Measurements from ENCODE around the gene VDR.

DNA sequence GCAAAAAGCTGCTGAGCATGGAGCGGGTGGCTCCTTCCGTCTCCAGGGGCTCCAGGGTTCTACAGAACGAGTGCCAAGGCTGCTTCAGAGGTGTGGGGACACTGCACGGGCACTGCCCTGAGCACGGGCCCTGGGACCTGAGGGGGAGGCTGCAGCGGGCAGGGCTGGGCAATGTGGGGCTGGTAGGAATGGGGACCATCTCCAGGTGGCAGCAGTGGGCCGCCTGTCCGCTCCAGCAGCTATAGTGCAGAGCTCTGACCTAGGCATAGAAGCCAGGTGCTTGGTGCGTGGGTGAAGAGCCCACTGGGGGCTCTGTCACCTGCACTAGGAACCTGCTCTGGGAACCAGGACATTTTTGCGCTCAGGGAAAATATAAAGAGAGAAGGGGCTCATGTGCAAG lies 107.4 kb downstream of the VDR start:
- TF ChIP-seq, protein P1, sequence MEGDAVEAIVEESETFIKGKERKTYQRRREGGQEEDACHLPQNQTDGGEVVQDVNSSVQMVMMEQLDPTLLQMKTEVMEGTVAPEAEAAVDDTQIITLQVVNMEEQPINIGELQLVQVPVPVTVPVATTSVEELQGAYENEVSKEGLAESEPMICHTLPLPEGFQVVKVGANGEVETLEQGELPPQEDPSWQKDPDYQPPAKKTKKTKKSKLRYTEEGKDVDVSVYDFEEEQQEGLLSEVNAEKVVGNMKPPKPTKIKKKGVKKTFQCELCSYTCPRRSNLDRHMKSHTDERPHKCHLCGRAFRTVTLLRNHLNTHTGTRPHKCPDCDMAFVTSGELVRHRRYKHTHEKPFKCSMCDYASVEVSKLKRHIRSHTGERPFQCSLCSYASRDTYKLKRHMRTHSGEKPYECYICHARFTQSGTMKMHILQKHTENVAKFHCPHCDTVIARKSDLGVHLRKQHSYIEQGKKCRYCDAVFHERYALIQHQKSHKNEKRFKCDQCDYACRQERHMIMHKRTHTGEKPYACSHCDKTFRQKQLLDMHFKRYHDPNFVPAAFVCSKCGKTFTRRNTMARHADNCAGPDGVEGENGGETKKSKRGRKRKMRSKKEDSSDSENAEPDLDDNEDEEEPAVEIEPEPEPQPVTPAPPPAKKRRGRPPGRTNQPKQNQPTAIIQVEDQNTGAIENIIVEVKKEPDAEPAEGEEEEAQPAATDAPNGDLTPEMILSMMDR (conservative IDR thresholded peaks at IDR 0.05): no peak
- no peak for TF ChIP-seq ZFX (IDR thresholded peaks at IDR 0.05)

Data from C4-2B (cell line).